GM12891 (cell line): ENCODE results near the gene ABCC9.

ENCODE experiments used
- POLR2A ChIP-seq: IDR thresholded peaks from 2 replicates; pipeline ENCODE4 v1.6.1; 2011; ENCODE audit warnings: low read depth, low read length, control low read depth
- POLR2AphosphoS5 ChIP-seq: IDR thresholded peaks from 2 replicates; pipeline ENCODE4 v1.6.1; 2011; ENCODE audit warnings: low read depth, low read length, control low read depth
- POU2F2 ChIP-seq: IDR thresholded peaks from 2 replicates; pipeline ENCODE4 v1.6.1; 2011; ENCODE audit warnings: low read depth, mild to moderate bottlenecking, control low read depth, low read length, moderate library complexity
- SPI1 ChIP-seq: IDR thresholded peaks from 2 replicates; pipeline ENCODE4 v1.6.1; 2011; ENCODE audit warnings: low read depth, low read length, control low read depth
- TAF1 ChIP-seq: IDR thresholded peaks from 2 replicates; pipeline ENCODE4 v1.6.1; 2011; ENCODE audit warnings: low read depth, low read length, control low read depth

- no peak for TF ChIP-seq POLR2AphosphoS5
- TF ChIP-seq POLR2A = no peak
- no peak for TF ChIP-seq SPI1
- no peak for TF ChIP-seq POU2F2
- no peak for TF ChIP-seq TAF1
Observed at GRCh38 chr12:21912318-21912717, 28.9 kb downstream of the ABCC9 start.
